Measurements from ENCODE around the gene EFCAB11. TPM values are rescaled to one million over a fixed set of nuclear protein-coding genes. Genes with fewer than 3 reads are reported as not detected.

EFCAB11 gene
- total RNA-seq, 2 donors from 2014 or later = 3.1 to 8.9 TPM

DNA sequence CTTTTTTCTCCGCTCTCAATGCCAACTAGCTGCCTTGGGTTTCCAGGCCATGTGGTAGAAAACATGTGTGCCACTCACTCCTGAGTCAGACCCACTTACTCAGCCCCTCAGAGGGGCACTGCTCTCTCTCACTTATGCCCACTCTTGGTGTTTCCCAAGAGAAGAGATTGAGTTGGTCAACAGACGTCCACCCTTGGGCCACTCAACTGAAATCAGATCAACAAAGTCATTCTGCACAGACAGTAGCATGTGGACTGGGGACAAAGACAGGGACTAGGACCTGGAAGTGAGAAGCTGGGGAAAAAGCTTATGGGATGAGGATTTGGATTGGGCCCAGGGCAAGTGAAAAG is 161.2 kb downstream of the EFCAB11 start:
- Histone ChIP-seq H3K9me3 (no peaks in the 10 kb centered on the region), H3K4me1 (ENCODE audit: control insufficient read depth in 1 of 2, low read depth in 2 of 2) (peaks cover 0 to 3% of the 10 kb centered on the region in 2 donors), H3K27me3 (replicated peaks; ENCODE audit: insufficient read depth) (no peaks in the 10 kb centered on the region), H3K36me3 (no peaks in the 10 kb centered on the region), H3K4me3 (no peak overlapping the region), H3K27ac (no peak overlapping the region)
- DNase-seq (ENCODE audit: low spot score) (no peak), ATAC-seq (ENCODE audit: insufficient number of reproducible peaks, low FRiP score, low read depth) (no peak)
- no peak for TF ChIP-seq CTCF (IDR thresholded peaks at IDR 0.05)

DNA sequence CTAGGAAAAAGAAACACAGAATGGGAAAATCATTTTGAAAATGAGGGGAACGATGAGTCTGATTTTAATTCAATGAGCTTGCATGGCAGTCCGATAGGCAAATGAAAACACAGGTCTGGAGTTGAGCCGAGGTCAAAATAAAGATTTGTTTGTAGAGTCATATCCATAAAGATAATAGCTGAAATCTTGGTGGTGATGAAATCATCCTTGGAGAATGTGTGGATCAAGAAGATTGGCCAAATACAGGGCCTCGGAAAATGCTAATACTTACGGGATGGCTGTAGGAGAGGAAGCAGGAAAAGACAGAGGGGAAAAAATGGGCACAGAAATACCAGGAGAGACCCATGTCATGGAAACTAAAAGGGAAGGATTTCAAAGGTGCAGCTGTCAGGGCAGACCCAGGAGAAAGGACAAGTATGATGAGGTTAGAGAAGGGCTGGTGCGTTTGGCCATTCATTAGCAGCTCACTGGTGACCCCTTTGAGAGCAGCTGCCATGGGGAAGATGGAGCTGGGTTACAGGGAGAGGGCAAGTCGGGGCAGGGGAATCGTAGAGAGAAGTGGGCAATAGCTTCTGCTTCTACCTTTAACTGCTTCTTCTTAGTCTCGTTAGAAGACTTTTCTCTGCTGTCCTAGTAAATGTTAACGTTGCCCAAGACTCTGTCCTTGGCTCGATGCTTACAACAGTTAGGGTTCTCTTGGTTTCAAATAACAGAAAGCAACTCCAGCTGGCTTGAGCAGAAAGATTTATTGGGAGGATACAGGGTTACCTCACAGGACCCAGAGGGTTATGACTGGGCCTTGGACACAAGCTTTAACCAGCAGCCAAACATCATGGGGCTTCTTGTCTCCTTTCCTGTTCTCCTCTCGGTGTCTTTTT is 161.8 kb downstream of the EFCAB11 start:
- H3K36me3 ChIP-seq = no peaks in the 10 kb centered on the region
- peak; percentile 50 for ATAC-seq (ENCODE audit: insufficient number of reproducible peaks, low FRiP score, low read depth)
- H3K9me3 ChIP-seq = no peaks in the 10 kb centered on the region
- TF ChIP-seq CTCF (IDR thresholded peaks at IDR 0.05) = no peak
- H3K4me3 ChIP-seq = no peak overlapping the region
- no peak for DNase-seq (ENCODE audit: low spot score)
- H3K4me1 ChIP-seq (ENCODE audit: control insufficient read depth in 1 of 2, low read depth in 2 of 2) = peaks cover 0 to 3% of the 10 kb centered on the region in 2 donors
- H3K27ac ChIP-seq = no peak overlapping the region
- H3K27me3 ChIP-seq (replicated peaks; ENCODE audit: insufficient read depth) = no peaks in the 10 kb centered on the region

GRCh38 chr14:89787525-89787924 is 167.0 kb downstream of the EFCAB11 start:
- ATAC-seq (ENCODE audit: insufficient number of reproducible peaks, low FRiP score, low read depth) (no peak), DNase-seq (ENCODE audit: low spot score) (no peak)
- Histone ChIP-seq H3K36me3 (no peaks in the 10 kb centered on the region), H3K27ac (no peak overlapping the region), H3K4me3 (no peak overlapping the region), H3K9me3 (no peaks in the 10 kb centered on the region), H3K4me1 (ENCODE audit: control insufficient read depth in 1 of 2, low read depth in 2 of 2) (peaks cover 0 to 3% of the 10 kb centered on the region in 2 donors), H3K27me3 (replicated peaks; ENCODE audit: insufficient read depth) (no peaks in the 10 kb centered on the region)
- no peak for TF ChIP-seq CTCF (IDR thresholded peaks at IDR 0.05)

GRCh38 chr14:89781046-89781445 is 173.5 kb downstream of the EFCAB11 start:
- no peak for ATAC-seq (ENCODE audit: insufficient number of reproducible peaks, low FRiP score, low read depth)
- H3K4me1 ChIP-seq (ENCODE audit: control insufficient read depth in 1 of 2, low read depth in 2 of 2) = no peaks in the 10 kb centered on the region
- H3K9me3 ChIP-seq = no peaks in the 10 kb centered on the region
- DNase-seq (ENCODE audit: low spot score) = no peak
- no peak for TF ChIP-seq CTCF (IDR thresholded peaks at IDR 0.05)
- no peaks in the 10 kb centered on the region for H3K36me3 ChIP-seq
- H3K27me3 ChIP-seq (replicated peaks; ENCODE audit: insufficient read depth) = no peaks in the 10 kb centered on the region
- no peak overlapping the region for H3K27ac ChIP-seq
- no peak overlapping the region for H3K4me3 ChIP-seq

- DNase-seq (ENCODE audit: low spot score) (no peak), ATAC-seq (ENCODE audit: insufficient number of reproducible peaks, low FRiP score, low read depth) (no peak)
- Histone ChIP-seq H3K4me3 (no peak overlapping the region), H3K36me3 (no peaks in the 10 kb centered on the region), H3K4me1 (ENCODE audit: control insufficient read depth in 1 of 2, low read depth in 2 of 2) (no peaks in the 10 kb centered on the region), H3K9me3 (no peaks in the 10 kb centered on the region), H3K27me3 (replicated peaks; ENCODE audit: insufficient read depth) (no peaks in the 10 kb centered on the region), H3K27ac (no peak overlapping the region)
- TF ChIP-seq CTCF (IDR thresholded peaks at IDR 0.05) = no peak
These were observed 174.8 kb downstream of the EFCAB11 start for GRCh38 chr14:89779707-89780106.

Measured in thoracic aorta (tissue), 2 donors.